Thyroid gland (tissue), 4 donors: ENCODE data around the gene SORCS2.

ENCODE experiments used
- CTCF ChIP-seq, 6 experiments: fragments of 200-600 bp in 3 of 6; fragments of 450-650 bp in 3 of 6; sonication (generic) in 3 of 6; IDR thresholded peaks; one replicate each; pipeline ENCODE4 v1.5.1; 2016 to 2019; ENCODE audit warnings: antibody characterized with exemption in 6 of 6, mild to moderate bottlenecking in 2 of 6, inconsistent platforms in 1 of 6, moderate library complexity in 1 of 6
- POLR2A ChIP-seq, 2 donors: fragments of 450-650 bp; IDR thresholded peaks; one replicate each; pipeline ENCODE4 v1.6.1; 2017; ENCODE audit warnings: antibody characterized with exemption in 2 of 2, mild to moderate bottlenecking in 2 of 2, moderate library complexity in 1 of 2

GRCh38 chr4:7293703-7294102, 101.4 kb downstream of the SORCS2 start:
- TF ChIP-seq CTCF (IDR thresholded peaks at IDR 0.05) (no peak), POLR2A (IDR thresholded peaks at IDR 0.05) (no peak)
